Small intestine (tissue), 4 donors: ENCODE data around the gene ABCC6. TPM values are rescaled to one million over a fixed set of nuclear protein-coding genes. Genes with fewer than 3 reads are reported as not detected.

ENCODE experiments used
- polyA plus RNA-seq, 4 donors: library from polyadenylated mRNA; stranded (reverse) in 3 of 4; unstranded in 1 of 4; fragments of 200-250 nt in 3 of 4; fragments of 120-200 nt in 1 of 4; gene quantifications; one replicate each; pipeline versions ENCODE4 v1.2.1 to v1.2.3, GENCODE V29; 2013
- donor health status: healthy with polysubstance abuse.
- donor health status: Bipolar disorder and iron deficiency.
- donor health status: healthy.

Gene ABCC6
- polyA plus RNA-seq, 4 donors, result 10.7 to 100 (median 57.8) TPM

Other genes with a start within 250 kb of the ABCC6 start
- gene NOMO3, start 9.0 kb upstream of the ABCC6 start, polyA plus RNA-seq, result 10 to 100 TPM in 2 of 4 donors, 1 to 10 TPM in 2; 3.8 to 51.2 (median 9.9) TPM
- 10 to 100 TPM; 13.2 to 24.8 (median 17.6) TPM for gene NPIPA7, start 155.6 kb upstream of the ABCC6 start, polyA plus RNA-seq